ENCODE data around the gene PCDHGC5. TPM values are rescaled to one million over a fixed set of nuclear protein-coding genes. Genes with fewer than 3 reads are reported as not detected.
A peak's percentile ranks its signal among the peaks of the same experiment; 100 is the strongest.

The PCDHGC5 gene
- total and polyA plus RNA-seq, 2 donors from 2014 or later, result 1.4 TPM; not detected in 1

GRCh38 chr5:141494761-141495452 lies 6.0 kb downstream of the PCDHGC5 start:
- Histone ChIP-seq H3K4me3 (ENCODE audit: low read length in 3 of 3) (no peak overlapping the region), H3K9me3 (ENCODE audit: control insufficient read depth in 2 of 3, insufficient read depth in 1 of 3, low read length in 3 of 3) (no peaks in the 10 kb centered on the region), H3K36me3 (ENCODE audit: control insufficient read depth in 2 of 3, insufficient read depth in 3 of 3, low read length in 3 of 3) (no peaks in the 10 kb centered on the region), H3K27me3 (ENCODE audit: control insufficient read depth, insufficient read depth, low read length) (no peaks in the 10 kb centered on the region), H3K27ac (ENCODE audit: low read depth in 2 of 2, low read length in 2 of 2) (no peak overlapping the region), H3K9ac (ENCODE audit: low read length in 3 of 3) (no peak overlapping the region), H3K4me1 (ENCODE audit: control insufficient read depth in 2 of 3, insufficient read depth in 2 of 3, low read depth in 1 of 3, low read length in 3 of 3) (peaks cover 0 to 7% (median 3%) of the 10 kb centered on the region in 3 donors)
- TF ChIP-seq CTCF (IDR thresholded peaks at IDR 0.05; ENCODE audit: borderline replicate concordance, extremely low read depth, insufficient read depth), result no peak
- FAIRE-seq (no peak), DNase-seq (peak in 4 of 5 donors; percentile 83 to 85 (median 84))
- intact Hi-C loops (cut with DNase I), result no loop called here

GRCh38 chr5:141495453-141495811 lies 6.6 kb downstream of the PCDHGC5 start:
- Histone ChIP-seq H3K27ac (ENCODE audit: low read depth in 2 of 2, low read length in 2 of 2) (no peak overlapping the region), H3K9me3 (ENCODE audit: control insufficient read depth in 2 of 3, insufficient read depth in 1 of 3, low read length in 3 of 3) (no peaks in the 10 kb centered on the region), H3K9ac (ENCODE audit: low read length in 3 of 3) (no peak overlapping the region), H3K4me1 (ENCODE audit: control insufficient read depth in 2 of 3, insufficient read depth in 2 of 3, low read depth in 1 of 3, low read length in 3 of 3) (peaks cover 0 to 7% (median 3%) of the 10 kb centered on the region in 3 donors), H3K27me3 (ENCODE audit: control insufficient read depth, insufficient read depth, low read length) (no peaks in the 10 kb centered on the region), H3K4me3 (ENCODE audit: low read length in 3 of 3) (no peak overlapping the region), H3K36me3 (ENCODE audit: control insufficient read depth in 2 of 3, insufficient read depth in 3 of 3, low read length in 3 of 3) (no peaks in the 10 kb centered on the region)
- no peak for TF ChIP-seq CTCF (IDR thresholded peaks at IDR 0.05; ENCODE audit: borderline replicate concordance, extremely low read depth, insufficient read depth)
- intact Hi-C loops (cut with DNase I), result no loop called here
- no peak for DNase-seq
- no peak for FAIRE-seq

- DNase-seq, result peak in 3 of 5 donors; percentile 55 to 76 (median 56)
- no peaks in the 10 kb centered on the region for H3K36me3 ChIP-seq (ENCODE audit: control insufficient read depth in 2 of 3, insufficient read depth in 3 of 3, low read length in 3 of 3)
- no peak overlapping the region for H3K27ac ChIP-seq (ENCODE audit: low read depth in 2 of 2, low read length in 2 of 2)
- H3K27me3 ChIP-seq (ENCODE audit: control insufficient read depth, insufficient read depth, low read length), result no peaks in the 10 kb centered on the region
- no peak for TF ChIP-seq CTCF (IDR thresholded peaks at IDR 0.05; ENCODE audit: borderline replicate concordance, extremely low read depth, insufficient read depth)
- no peaks in the 10 kb centered on the region for H3K9me3 ChIP-seq (ENCODE audit: control insufficient read depth in 2 of 3, insufficient read depth in 1 of 3, low read length in 3 of 3)
- no peak for FAIRE-seq
- intact Hi-C loops (cut with DNase I), result no loop called here
- peaks cover 0 to 7% (median 3%) of the 10 kb centered on the region in 3 donors for H3K4me1 ChIP-seq (ENCODE audit: control insufficient read depth in 2 of 3, insufficient read depth in 2 of 3, low read depth in 1 of 3, low read length in 3 of 3)
- H3K9ac ChIP-seq (ENCODE audit: low read length in 3 of 3), result no peak overlapping the region
- no peak overlapping the region for H3K4me3 ChIP-seq (ENCODE audit: low read length in 3 of 3)
These were observed 7.2 kb downstream of the PCDHGC5 start for GRCh38 chr5:141496038-141496437.

All from kidney (tissue), 14 donors.